GM20000 (cell line): Measurements from ENCODE around the gene ABHD17A.

ENCODE experiments used
- DNase-seq: peaks from one replicate; pipeline ENCODE4 v3.0.0; 2012; ENCODE audit warnings: low spot score
- TF ChIP-seq, protein P1 (sequence below): IDR thresholded peaks from 2 replicates; pipeline ENCODE4 v1.5.1; 2012; ENCODE audit warnings: mild to moderate bottlenecking, control low read depth; ENCODE audit errors: extremely low read depth, missing control alignments

Gene ABHD17A

DNA sequence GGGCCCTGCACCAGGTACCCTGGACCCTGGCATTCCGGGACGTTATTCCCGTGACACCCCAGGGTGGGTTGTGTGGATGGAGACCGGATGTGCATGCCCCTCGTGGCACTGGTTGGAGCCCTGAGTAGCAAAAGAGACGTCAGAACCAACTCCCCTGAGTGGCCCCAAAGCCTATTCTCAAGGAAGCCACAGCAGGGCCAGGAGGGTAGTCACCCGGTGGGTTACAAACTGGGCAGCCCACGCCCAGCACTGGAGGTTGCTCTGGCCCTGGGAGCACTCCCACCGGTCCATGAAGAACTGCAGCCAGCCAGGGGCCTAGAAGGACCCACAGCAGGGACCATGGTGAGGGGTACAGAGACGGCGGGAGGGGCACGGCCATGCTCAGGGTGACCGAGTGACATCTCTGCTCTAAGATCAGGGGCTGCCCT, 29.5 kb downstream of the ABHD17A start:
- TF ChIP-seq, protein P1, sequence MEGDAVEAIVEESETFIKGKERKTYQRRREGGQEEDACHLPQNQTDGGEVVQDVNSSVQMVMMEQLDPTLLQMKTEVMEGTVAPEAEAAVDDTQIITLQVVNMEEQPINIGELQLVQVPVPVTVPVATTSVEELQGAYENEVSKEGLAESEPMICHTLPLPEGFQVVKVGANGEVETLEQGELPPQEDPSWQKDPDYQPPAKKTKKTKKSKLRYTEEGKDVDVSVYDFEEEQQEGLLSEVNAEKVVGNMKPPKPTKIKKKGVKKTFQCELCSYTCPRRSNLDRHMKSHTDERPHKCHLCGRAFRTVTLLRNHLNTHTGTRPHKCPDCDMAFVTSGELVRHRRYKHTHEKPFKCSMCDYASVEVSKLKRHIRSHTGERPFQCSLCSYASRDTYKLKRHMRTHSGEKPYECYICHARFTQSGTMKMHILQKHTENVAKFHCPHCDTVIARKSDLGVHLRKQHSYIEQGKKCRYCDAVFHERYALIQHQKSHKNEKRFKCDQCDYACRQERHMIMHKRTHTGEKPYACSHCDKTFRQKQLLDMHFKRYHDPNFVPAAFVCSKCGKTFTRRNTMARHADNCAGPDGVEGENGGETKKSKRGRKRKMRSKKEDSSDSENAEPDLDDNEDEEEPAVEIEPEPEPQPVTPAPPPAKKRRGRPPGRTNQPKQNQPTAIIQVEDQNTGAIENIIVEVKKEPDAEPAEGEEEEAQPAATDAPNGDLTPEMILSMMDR: no peak
- no peak for DNase-seq

DNA sequence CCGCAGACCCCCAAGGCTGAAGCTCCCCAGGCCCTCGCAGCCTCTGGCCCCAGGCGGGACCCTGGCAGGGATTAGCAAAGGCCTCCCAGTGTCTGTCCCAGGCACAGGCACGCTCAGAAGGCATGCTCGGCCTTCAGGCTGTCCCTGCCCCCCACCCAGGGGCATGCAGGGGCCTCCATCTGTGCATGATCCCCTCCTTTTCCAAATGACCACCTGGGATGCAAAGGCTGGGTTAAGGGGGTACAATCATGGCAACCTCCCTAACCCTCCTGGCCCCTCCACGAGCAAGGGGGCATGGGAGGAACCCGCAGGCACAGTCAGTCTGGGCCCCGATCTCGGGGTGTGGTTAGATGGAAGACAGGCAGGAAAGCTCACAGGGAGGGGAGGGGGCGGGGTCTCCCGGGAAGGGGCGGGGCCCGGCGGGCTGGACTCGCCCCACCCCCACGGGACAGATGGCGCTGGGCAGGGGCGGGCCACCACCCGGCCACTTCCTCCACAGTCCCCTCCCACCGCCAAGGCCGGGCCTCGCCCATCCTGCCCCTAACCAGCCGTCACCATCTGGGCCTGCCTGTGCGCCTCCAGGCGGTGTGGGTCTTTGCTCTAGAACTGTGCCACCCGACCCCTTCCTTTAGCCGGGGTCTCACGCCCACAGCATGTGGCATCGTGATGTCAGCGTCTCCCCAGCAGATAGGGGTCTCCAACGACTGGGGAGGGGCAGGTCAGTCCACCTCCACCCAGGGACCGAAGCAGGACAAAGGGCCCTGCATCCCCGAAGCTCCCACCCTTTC, 30.1 kb downstream of the ABHD17A start:
- peak; percentile 96 for DNase-seq
- TF ChIP-seq, protein P1: no peak

DNA sequence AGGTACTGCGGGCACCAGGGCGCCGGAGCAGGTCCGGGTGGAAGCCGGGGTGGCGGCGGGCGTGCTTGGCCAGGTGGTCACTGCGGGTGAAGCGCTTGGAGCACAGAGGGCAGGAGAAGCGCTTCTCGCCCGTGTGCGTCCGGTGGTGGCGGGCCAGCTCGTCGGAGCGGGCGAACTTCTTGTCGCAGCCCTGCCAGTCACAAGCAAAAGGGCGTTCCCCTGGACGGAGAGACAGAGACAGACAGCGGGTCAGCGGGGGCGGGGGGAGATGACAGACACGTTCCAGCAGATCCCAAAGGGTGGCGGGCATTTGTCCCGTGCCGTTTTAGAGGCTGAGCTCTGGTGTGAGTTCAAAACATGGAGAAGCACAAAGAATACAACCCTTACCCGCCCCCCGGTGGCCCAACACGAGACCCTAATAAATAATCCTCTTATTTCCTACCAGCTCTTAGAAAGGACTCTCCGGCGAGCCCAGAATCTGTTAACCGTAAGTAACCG, 30.7 kb downstream of the ABHD17A start:
- TF ChIP-seq, protein P1: no peak
- DNase-seq: no peak

DNA sequence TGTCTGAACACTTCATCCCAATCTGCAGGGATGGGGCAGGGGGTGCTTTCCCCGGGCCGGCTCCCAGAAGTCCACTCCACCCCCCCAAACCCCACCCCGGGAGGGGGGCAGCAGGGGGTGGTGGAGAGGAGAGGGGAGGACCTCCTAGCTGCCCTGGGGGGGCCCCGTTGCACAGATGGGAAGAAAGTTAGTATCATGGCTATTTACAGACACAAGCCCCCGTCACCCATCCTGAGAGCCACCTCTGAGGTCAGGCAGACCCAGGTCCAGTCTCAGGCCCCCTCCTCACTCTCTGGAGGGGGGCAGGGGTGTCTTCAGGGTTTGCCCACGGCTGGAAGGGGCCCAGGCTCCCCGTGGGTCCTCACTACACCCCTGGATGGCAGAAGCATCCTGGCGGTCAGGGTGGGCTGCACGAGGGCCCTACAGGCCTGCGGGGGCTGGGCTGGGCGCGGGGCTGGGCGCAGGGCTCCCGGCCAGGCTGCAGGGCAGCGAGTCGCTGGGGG, 31.2 kb downstream of the ABHD17A start:
- no peak for DNase-seq
- TF ChIP-seq, protein P1: no peak

DNA sequence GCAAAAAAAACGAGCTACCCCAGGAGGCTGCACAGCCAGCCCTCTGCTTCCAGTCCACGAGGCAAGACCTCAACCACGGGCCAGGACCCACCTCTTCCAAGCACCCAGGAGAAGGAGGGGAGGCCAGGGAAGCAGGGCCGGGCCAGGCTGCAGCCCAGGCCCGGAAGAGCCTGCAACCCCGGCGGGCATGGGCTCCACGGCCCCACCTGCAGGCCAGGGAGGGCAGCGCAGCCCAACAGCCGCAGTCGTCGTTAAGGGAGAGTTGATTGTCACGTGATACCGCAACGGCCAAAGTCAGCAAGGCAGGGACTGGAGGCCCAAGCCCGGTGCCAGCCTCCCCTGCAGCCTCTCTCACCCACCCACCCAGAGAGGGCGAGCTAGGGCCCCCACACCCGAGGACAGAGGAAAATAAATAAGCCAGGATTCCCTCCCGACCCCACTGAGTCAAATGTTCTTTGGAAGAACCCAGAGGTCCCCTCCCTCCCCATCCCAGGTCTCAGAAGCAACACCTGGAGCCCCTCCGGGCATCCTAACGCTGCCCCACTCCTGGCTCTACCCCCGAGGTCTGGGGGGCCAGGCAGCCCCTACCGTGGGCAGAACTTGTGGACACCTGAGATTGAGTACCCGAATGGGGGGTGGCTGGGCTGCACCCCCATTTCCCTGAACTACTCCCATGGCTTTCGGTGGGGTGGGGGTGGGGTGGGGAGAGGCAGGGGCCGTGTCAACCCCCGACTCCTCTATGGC, 31.8 kb downstream of the ABHD17A start:
- peak; percentile 92 for DNase-seq
- TF ChIP-seq, protein P1: peak; percentile 99

DNA sequence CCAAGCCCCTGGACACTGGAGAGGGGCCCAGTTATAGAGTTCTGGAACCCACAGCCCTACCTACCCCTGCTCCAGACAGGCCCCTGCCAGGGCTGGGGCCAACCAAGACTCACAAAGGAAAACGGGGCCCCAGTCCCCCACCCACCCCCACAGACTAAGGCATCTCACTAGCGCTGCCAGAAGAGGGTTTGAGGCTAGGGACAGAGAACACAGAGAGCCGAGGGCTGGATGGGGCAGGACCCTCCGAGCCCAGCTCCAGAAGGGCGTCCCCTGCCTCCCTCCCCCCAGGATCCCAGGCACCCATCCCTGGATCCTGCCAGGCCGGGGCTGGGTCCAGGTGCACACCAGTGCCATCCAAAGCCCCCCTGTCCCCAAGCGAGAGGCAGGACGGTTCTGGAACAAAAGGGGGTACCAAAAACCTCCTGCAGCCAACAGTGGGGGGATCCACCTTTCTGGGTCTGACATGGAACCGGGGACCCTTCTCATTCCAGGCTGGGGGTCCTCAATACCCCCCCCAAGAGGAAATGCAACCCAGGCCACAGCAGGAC, 32.6 kb downstream of the ABHD17A start:
- DNase-seq: no peak
- TF ChIP-seq, protein P1: no peak
